ENCODE data around the gene TEDDM1.

DNA sequence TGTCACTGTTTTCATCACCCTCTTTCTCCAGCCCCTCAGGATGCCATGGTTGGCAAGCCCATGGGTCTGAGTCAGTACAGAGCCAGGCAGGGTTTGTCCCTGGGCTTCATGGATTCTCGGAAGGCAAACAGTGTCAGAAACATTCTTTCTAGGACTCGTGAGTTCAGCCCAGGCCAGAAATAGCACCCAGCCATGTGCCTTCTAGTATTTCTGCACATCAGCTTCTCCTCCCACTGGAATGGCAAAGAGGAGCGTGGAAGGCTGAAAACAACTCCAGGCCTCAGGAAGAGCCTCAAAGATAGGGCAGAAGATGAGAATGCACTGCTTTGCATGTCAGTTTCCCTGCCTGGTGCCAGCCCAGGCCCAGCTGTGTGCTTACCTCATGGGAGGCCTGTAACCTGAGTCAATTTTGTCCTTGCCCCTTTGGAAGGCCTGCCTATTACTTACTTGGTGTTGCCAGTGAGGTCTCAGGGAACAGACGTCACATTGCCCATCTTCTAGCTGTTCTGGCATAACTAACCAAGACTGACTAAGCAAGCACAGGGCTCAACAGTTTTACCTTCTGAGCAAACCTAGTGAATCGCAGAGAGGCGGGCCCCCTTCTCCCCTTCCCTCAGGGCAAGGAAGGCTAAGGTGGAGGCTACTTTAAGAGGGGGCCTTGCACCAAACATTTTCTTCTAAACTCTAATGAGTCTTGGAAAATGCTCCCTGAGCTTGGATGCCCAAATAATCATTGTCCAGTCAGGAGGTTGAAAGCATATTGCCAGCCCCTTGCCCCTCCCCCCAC lies 51.3 kb downstream of the TEDDM1 start:
- TF ChIP-seq, protein P1, sequence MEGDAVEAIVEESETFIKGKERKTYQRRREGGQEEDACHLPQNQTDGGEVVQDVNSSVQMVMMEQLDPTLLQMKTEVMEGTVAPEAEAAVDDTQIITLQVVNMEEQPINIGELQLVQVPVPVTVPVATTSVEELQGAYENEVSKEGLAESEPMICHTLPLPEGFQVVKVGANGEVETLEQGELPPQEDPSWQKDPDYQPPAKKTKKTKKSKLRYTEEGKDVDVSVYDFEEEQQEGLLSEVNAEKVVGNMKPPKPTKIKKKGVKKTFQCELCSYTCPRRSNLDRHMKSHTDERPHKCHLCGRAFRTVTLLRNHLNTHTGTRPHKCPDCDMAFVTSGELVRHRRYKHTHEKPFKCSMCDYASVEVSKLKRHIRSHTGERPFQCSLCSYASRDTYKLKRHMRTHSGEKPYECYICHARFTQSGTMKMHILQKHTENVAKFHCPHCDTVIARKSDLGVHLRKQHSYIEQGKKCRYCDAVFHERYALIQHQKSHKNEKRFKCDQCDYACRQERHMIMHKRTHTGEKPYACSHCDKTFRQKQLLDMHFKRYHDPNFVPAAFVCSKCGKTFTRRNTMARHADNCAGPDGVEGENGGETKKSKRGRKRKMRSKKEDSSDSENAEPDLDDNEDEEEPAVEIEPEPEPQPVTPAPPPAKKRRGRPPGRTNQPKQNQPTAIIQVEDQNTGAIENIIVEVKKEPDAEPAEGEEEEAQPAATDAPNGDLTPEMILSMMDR (IDR thresholded peaks at IDR 0.05; ENCODE audit: poor library complexity, severe bottlenecking): no peak
- TF ChIP-seq EZH2 (IDR thresholded peaks at IDR 0.05; ENCODE audit: borderline replicate concordance, insufficient read depth, low read length, poor library complexity, severe bottlenecking) (no peak), TAF1 (IDR thresholded peaks at IDR 0.05; ENCODE audit: low read depth) (no peak), EP300 (conservative IDR thresholded peaks at IDR 0.05; ENCODE audit: poor library complexity, severe bottlenecking) (no peak), RAD21 (conservative IDR thresholded peaks at IDR 0.05) (no peak), SMC3 (conservative IDR thresholded peaks at IDR 0.05; ENCODE audit: poor library complexity) (no peak)
